Measurements from ENCODE around the gene EDDM13. TPM values are rescaled to one million over a fixed set of nuclear protein-coding genes. Genes with fewer than 3 reads are reported as not detected.
"Not testable (repeated sequence)": the region's sequence is repeated elsewhere in the genome, so short reads cannot be mapped to it uniquely, and the experiment has no call there.

Gene EDDM13
- total RNA-seq, 1 donor from 2014 or later, result not detected

DNA sequence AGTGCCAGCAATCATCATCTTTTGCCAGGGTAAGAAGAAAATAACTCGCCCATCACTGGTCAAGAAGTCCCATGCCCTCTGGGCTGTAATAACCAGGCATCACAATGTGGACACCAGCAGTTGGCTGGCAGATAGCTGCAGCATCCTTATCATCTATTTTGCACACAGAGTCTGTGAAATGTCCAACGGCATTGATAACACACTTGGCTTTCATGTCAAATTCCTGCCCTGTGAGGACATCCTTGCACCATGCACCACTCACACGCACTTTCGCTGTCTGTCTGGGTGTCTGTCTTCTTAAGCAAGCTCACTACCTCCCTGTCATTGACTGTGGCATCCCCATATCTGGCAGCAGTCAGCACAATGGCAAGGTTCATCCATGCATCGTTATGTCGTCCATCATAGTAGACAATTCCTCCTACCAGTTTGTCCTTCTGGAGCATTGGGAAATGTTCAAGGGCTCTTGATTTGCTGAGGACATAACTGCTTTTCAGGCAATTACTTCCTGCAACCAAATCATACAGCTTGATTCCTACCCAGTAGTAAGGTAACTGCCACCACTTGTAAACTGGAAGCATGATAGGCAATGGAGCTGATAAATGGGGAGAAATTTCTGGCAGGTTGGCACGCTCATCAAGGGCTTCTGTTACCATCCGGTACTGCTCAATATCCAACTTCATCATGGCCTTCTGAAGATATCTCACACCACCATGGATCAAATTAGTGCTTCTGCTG is 48.9 kb downstream of the EDDM13 start:
- no peak for DNase-seq (ENCODE audit: low spot score)

DNA sequence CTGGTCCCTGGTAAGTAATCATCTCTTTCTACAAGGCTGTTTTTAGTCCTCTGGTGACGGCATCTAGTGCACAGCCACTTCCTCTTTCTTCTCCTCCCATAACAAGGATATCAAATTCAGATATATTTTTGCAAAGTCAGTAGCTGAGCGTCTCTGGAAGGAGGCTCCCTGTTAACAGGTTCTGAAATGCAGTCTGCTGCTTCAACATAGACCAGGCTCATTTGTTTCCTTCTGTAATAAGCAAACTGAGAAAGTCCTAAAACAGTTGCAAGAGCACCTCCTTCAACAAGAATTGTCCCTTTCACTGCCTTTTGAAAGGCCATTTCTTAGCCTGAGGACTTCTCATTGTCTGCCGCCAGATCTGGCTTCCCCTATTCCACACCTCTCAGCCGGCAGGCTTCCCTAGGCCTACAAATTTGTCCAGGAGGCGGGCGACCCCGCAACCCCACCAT is 49.5 kb downstream of the EDDM13 start:
- DNase-seq (ENCODE audit: low spot score), result no peak

DNA sequence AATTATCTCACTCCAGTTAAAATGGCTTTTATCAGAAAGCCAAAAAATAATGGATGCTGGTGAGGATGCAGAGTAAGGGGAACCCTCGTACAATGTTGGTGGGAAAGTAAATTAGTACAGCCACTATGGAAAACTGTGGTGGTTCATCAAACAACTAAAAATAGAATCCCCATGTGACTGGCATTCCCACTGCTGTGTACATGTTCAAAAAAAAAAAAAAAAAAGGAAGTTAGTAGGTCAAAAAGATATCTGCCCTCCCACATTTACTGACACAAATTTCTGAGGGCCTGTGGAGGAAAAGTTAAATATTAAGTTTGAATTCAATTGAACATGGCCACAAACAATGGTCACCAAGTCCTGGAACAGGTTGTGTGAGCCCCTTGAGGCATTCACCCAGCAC is 51.9 kb downstream of the EDDM13 start:
- no peak for DNase-seq (ENCODE audit: low spot score)

DNA sequence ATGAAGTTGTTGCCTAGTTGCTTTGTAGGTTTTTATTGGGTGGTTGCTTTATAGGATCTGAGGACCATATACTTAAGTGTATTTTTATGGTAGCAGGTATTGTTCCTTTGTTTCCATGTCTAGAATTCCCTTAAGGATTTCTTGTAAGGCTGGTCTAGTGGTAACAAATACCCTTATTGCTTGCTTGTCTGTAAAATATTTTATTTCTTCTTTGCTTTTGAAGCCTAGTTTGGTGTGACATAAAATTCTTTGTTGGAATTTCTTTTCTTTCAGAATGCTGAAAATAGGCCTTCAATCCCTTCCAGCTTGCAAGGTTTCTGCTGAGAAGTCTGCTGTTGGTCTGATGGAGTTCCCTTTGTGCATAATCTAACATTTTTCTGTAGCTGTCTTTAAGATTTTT is 60.1 kb downstream of the EDDM13 start:
- DNase-seq (ENCODE audit: low spot score), result no peak

DNA sequence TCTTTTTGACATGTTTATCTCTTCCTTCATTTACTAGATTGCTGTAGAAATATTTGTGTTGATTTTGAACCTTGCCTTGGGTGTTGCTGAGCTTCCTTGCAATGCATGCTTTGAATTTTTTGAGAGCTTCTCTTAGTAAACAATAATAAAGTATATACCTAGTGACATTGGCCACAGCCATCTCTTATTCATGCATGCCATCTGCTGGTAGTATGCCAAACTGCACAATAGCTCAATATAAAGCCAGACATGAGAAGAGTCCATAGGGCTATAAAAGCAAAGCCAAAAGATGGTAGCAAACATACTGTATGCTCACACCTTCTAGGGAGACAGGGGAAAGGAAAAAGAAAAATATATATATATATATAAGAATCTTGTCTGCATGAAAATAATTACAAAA is 61.0 kb downstream of the EDDM13 start:
- no peak for DNase-seq (ENCODE audit: low spot score)

DNA sequence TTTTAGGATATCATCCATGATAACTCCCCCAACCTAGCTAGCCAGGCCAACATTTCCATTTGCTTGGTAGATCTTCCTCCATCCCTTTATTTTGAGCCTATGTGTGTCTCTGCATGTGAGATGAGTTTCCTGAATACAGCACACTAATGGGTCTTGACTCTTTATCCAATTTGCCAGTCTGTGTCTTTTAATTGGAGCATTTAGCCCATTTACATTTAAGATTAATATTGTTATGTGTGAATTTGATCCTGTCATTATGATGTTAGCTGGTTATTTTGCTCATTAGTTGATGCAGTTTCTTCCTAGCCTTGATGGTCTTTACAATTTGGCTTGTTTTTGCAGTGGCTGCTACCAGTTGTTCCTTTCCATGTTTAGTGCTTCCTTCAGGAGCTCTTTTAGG is 62.8 kb downstream of the EDDM13 start:
- not testable (repeated sequence) for DNase-seq (ENCODE audit: low spot score)

DNA sequence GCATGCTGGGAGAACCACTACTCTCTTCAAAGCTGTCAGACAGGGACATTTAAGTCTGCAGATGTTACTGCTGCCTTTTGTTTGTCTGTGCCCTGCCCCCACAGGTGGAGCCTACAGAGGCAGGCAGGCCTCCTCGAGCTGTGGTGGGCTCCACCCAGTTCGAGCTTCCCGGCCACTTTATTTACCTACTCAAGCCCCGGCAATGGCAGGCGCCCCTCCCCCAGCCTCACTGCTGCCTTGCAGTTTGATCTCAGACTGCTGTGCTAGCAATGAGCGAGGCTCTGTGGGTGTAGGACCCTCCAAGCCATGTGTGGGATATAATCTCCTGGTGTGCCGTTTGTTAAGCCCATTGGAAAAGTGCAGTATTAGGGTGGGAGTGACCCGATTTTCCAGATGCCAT is 64.5 kb downstream of the EDDM13 start:
- not testable (repeated sequence) for DNase-seq (ENCODE audit: low spot score)

DNA sequence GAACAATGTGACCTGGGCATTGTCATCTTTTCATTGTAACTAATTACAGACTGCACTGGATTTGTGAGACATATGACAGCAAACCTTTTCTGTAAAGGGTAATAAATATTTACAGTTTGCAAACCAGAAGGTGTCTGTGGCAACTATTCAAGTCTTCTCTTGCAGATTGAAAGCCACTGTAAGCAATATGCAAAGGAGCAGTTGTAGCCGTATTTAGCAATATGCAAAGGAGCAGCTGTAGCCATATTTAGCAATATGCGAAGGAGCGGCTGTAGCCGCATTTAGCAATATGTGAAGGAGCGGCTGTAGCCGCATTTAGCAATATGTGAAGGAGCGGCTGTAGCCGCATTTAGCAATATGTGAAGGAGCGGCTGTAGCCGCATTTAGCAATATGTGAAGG is 66.5 kb downstream of the EDDM13 start:
- not testable (repeated sequence) for DNase-seq (ENCODE audit: low spot score)

DNA sequence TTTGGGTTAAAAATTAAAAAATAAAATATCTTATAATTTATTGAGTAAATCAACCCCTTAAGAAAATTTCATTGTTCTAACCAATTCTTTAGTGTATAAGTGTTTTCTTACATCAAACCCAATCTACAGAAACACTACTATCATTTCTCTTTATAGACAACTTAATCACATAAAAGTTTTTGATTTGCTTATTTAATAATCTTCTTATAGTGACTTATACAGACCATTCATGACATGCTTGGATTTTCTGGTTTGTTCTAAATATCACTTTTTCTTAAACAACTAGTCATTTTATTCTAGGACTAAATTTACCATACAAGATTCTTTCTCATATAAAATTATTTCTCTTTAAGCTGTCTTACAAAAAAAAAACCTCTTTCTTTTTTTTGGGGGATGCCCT is 69.4 kb downstream of the EDDM13 start:
- DNase-seq (ENCODE audit: low spot score), result no peak

DNA sequence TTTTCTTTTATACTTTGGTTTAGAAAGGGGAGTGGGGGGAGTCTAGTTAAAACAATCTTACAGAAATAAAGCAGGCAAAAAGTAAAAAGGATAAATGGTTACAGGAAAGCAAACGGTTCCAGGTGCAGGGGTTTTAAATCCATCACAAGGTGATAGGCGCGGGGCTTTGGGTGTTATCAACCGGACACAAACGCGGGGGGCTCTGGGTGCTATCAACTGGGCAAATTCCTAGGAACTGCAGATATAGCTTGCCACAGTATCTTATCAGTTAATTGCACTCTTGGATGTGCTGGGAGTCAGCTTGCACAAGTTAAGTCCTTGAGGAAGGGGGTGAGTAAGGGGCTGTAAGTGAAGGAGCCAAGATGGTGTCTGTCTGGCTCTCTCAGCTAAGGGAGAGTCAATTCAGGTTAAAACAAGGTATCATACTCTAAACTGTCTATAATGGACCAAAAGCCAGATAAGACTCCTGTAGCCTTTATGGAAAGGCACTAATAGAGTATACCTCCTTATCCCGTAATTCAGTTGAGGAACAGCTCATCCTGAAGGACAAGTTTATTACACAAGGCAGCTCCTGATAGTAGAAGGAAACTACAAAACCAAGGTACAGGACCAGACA is 74.7 kb downstream of the EDDM13 start:
- no peak for DNase-seq (ENCODE audit: low spot score)

DNA sequence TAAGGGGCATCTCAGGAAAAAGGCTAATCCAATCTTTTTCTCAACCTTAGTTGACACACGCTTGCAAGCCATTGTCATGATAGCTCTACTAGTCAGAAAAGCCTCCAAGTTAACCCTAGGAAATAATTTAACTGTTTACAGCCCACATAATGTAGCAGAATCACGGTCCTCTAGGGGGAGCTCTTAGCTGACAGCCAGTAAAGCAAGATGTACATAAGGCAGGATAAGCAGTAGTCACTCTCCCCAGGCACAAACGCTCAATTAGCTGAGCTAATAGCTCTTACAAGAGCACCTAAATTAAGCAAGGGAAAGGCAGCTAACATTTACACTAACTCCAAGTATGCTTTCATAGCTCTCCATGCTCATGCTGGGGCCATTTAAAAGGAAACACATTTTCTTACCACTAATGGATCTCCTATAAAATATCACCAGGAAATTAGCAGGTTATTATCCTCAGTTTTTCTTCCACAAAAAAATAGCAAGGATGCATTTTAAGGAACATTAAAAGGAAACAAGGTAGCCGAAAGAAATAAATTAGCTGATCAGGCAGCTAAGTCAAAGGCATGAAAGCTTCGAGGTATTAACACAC is 75.8 kb downstream of the EDDM13 start:
- no peak for DNase-seq (ENCODE audit: low spot score)

DNA sequence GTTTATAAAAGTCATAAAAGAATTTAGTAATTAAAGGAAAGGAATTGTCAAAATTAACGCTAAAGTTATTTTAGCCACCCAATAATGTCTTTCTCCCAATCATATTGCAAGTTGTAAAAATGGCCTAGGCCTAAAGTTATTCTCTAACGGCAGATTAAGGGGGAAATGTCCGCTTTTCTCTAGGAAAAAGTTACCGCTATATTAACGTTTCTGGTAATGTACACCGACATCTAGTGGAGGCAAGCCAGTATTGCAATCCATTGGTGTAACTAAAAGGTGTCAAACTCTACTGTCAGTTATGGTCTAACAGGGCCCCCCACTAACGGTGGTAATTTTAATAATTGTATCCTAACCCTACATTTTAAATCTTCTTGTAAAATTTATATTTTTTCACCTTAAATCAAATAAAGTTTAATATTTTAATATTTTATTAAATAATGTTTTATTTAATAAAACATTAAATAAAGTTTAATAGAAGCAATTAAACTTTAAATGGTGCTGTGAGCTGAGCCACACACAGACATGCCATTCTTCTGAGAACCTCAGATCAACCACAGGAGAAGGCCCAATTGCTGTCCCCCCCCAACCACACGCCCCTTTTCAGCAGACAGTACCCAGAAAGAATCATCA is 78.0 kb downstream of the EDDM13 start:
- no peak for DNase-seq (ENCODE audit: low spot score)

DNA sequence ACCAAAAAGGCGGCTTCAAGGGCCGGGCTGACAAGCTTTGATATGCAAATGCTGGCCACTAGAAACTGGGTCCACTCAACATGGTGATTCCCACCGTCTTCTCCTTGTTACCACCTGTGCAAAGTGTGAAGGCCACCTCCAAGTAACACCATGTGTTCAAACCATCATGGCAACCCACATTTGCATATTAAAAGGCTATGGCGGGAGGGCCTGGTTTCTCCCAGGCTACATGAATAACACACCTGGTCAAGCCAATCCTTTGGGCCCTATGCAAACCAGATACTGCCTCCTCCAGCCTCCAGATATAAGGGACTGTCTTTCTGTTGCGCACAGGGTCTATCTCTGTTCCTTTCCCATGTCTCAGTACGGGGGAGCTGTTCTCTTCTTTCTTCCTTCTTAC is 78.7 kb downstream of the EDDM13 start:
- no peak for DNase-seq (ENCODE audit: low spot score)

DNA sequence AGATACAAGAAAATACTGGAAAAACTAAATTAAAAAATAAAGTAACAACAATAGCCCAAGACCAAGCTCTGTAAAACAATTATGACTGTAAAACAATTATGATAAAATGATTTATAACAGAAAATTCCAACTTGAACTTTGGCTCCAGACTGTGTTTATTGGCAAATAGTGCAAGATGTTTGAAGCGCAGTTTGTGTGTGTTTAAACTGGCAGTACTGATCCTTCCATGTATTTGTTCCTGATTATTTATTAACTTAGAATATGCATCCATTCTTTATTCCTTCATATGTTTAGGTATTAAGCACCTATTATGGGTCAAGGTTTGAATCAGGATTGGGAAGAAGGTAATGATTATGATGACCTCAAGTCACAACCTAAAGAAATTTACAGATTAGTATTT is 83.0 kb downstream of the EDDM13 start:
- no peak for DNase-seq (ENCODE audit: low spot score)

DNA sequence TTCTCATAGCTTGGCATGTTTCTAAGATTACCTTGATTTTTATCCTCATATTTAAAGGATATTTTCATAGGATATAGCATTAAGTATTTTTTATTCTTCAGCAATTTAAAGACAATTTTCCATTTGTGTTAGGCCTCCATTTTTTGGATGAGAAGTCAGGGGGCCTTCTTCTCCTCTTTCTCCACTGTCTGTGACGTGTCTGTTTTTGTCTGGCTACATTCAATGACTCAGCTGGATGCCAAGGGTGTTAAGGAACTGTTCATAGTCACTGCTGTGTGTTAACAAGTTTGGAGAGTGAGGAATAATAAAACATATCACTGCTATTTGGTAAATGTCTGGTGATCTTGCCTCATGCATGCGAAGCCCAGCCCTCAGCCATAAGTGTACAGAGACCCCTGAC is 84.4 kb downstream of the EDDM13 start:
- no peak for DNase-seq (ENCODE audit: low spot score)

Other genes with a start within 250 kb of the EDDM13 start
- 35.1 TPM for gene ZNF787, start 151.5 kb upstream of the EDDM13 start, total RNA-seq
- 17.3 TPM for gene ZNF444, start 131.5 kb upstream of the EDDM13 start, total RNA-seq
- gene GALP, start 96.7 kb upstream of the EDDM13 start, total RNA-seq, result not detected
- gene ZSCAN5B, start 75.0 kb upstream of the EDDM13 start, total RNA-seq, result not detected
- not detected for gene ZSCAN5C, start 70.5 kb upstream of the EDDM13 start, total RNA-seq
- 12.9 TPM for gene ZSCAN5A, start 42.1 kb downstream of the EDDM13 start, total RNA-seq
- gene ZNF582, start 120.8 kb downstream of the EDDM13 start, total RNA-seq, result 3.1 TPM
- 4.6 TPM for gene ZNF583, start 131.6 kb downstream of the EDDM13 start, total RNA-seq
- gene ZNF667, start 204.6 kb downstream of the EDDM13 start, total RNA-seq, result 3.4 TPM
- gene ZNF471, start 235.1 kb downstream of the EDDM13 start, total RNA-seq, result 6.2 TPM

All from mesenteric fat pad (tissue), 1 donor.